HepG2 (cell line): ENCODE results near the gene SHROOM1. TPM values are rescaled to one million over a fixed set of nuclear protein-coding genes. Genes with fewer than 3 reads are reported as not detected.

ENCODE experiments used
- CREBL2 ChIP-seq: sonication (generic); formaldehyde crosslinking; IDR thresholded peaks from 2 replicates; pipeline ENCODE4 v1.8.1; 2023; ENCODE audit warnings: missing genetic modification reagents, mild to moderate bottlenecking, borderline replicate concordance
- LRRFIP1 ChIP-seq: sonication (generic); formaldehyde crosslinking; conservative IDR thresholded peaks from 2 replicates; pipeline ENCODE4 v1.4.0; 2020; ENCODE audit warnings: missing genetic modification reagents
- NRL ChIP-seq: sonication (generic); formaldehyde crosslinking; IDR thresholded peaks from 2 replicates; pipeline ENCODE4 v1.5.0; 2020; ENCODE audit warnings: missing genetic modification reagents, mild to moderate bottlenecking, moderate library complexity, borderline replicate concordance
- RELA ChIP-seq: sonication (generic); formaldehyde crosslinking; IDR thresholded peaks from 2 replicates; pipeline ENCODE4 v1.4.0; 2020; ENCODE audit warnings: missing genetic modification reagents
- TEAD2 ChIP-seq: sonication (generic); formaldehyde crosslinking; IDR thresholded peaks from 2 replicates; pipeline ENCODE4 v1.9.0; 2021; ENCODE audit warnings: missing genetic modification reagents
- TEAD3 ChIP-seq: optimal IDR thresholded peaks from 2 replicates; pipeline ENCODE3; 2016; ENCODE audit warnings: borderline replicate concordance
- XBP1 ChIP-seq: sonication (generic); formaldehyde crosslinking; IDR thresholded peaks from 2 replicates; pipeline ENCODE4 v1.5.0; 2020; ENCODE audit warnings: missing genetic modification reagents
- ZBTB7B ChIP-seq: sonication (generic); formaldehyde crosslinking; IDR thresholded peaks from 2 replicates; pipeline ENCODE4 v1.4.0; 2020; ENCODE audit warnings: missing genetic modification reagents
- ZKSCAN8 ChIP-seq: IDR thresholded peaks from 2 replicates; pipeline ENCODE4 v1.6.1; 2016; ENCODE audit warnings: borderline replicate concordance, missing genetic modification reagents, missing compliant biosample characterization
- ZNF484 ChIP-seq: sonication (generic); formaldehyde crosslinking; IDR thresholded peaks from 2 replicates; pipeline ENCODE4 v1.5.1; 2020; ENCODE audit warnings: mild to moderate bottlenecking, low read depth, missing genetic modification reagents, borderline replicate concordance
- ZNF496 ChIP-seq: sonication (generic); formaldehyde crosslinking; IDR thresholded peaks from 2 replicates; pipeline ENCODE4 v1.8.1; 2023; ENCODE audit warnings: mild to moderate bottlenecking, moderate library complexity, missing genetic modification reagents; ENCODE audit not compliant: insufficient replicate concordance
- ZNF674 ChIP-seq: sonication (generic); formaldehyde crosslinking; IDR thresholded peaks from 2 replicates; pipeline ENCODE4 v1.5.0; 2020; ENCODE audit warnings: low read depth, mild to moderate bottlenecking, missing genetic modification reagents
- ZNF761 ChIP-seq: sonication (generic); formaldehyde crosslinking; conservative IDR thresholded peaks from 2 replicates; pipeline ENCODE4 v1.4.0; 2020; ENCODE audit warnings: mild to moderate bottlenecking, missing genetic modification reagents
- ZNF770 ChIP-seq: sonication (generic); formaldehyde crosslinking; IDR thresholded peaks from 2 replicates; pipeline ENCODE4 v1.5.0; 2020; ENCODE audit warnings: mild to moderate bottlenecking, missing genetic modification reagents
- ZSCAN29 ChIP-seq: sonication (generic); formaldehyde crosslinking; conservative IDR thresholded peaks from 2 replicates; pipeline ENCODE4 v1.4.0; 2020; ENCODE audit warnings: mild to moderate bottlenecking, missing genetic modification reagents
- ZXDC ChIP-seq: sonication (generic); formaldehyde crosslinking; IDR thresholded peaks from 2 replicates; pipeline ENCODE4 v1.5.0; 2020; ENCODE audit warnings: mild to moderate bottlenecking, missing genetic modification reagents
- polyA plus RNA-seq, 8 experiments: library from polyadenylated mRNA; depleted of rRNA in 3 of 8; stranded (reverse) in 7 of 8; unstranded in 1 of 8; fragments of >200 nt; fragmentation: Illumina TruSeq in 4 of 8; extraction: Trizol in 4 of 8; gene quantifications; 2 replicates each; pipeline versions ENCODE4 v1.2.1 to v1.2.3, GENCODE V29; 2011 to 2016; ENCODE audit warnings: low read depth in 4 of 8, missing spikeins in 1 of 8, mixed read lengths in 1 of 8; ENCODE audit not compliant: insufficient read depth in 1 of 8
- total RNA-seq, 5 experiments: library from RNA; depleted of rRNA; stranded (reverse); fragments of >200 nt; fragmentation: Illumina TruSeq; extraction: Trizol; gene quantifications; 2 replicates each; pipeline ENCODE4 v1.2.3, GENCODE V29; 2016; ENCODE audit warnings: low read depth in 1 of 5
- TF ChIP-seq, protein P1 (sequence below): sonication (generic); formaldehyde crosslinking; IDR thresholded peaks from 2 replicates; pipeline ENCODE4 v1.9.0; 2021; ENCODE audit warnings: missing genetic modification reagents, borderline replicate concordance
- TF ChIP-seq, protein P2 (sequence below): IDR thresholded peaks from 2 replicates; pipeline ENCODE4 v1.6.1; 2016

Gene SHROOM1
- total and polyA plus RNA-seq, 2 of the 13 experiments (the other 11 are each of a cell fraction or from before 2014, with no cell fraction given) = 18.2 to 25.7 TPM

GRCh38 chr5:132829742-132830435 lies 558 bp downstream of the SHROOM1 start (continued):
- TF ChIP-seq RELA (CRISPR knock-in tag) = no peak
- no peak for TF ChIP-seq CREBL2 (CRISPR knock-in tag)
- TF ChIP-seq XBP1 (CRISPR knock-in tag) = no peak
- peak; percentile 35; the same call in 1 of the 2 replicates for TF ChIP-seq NRL
- peak; percentile 52; the same call in 1 of the 2 replicates for TF ChIP-seq ZBTB7B (CRISPR knock-in tag)
- no peak for TF ChIP-seq ZSCAN29 (CRISPR knock-in tag)
- no peak for TF ChIP-seq ZNF496 (CRISPR knock-in tag)
- peak; percentile 41 for TF ChIP-seq TEAD3 (CRISPR knock-in tag)
- TF ChIP-seq ZXDC (CRISPR knock-in tag) = no peak; the same call in 1 of the 2 replicates
- no peak for TF ChIP-seq LRRFIP1
- no peak for TF ChIP-seq ZKSCAN8
- no peak for TF ChIP-seq ZNF761
- TF ChIP-seq, protein P1, sequence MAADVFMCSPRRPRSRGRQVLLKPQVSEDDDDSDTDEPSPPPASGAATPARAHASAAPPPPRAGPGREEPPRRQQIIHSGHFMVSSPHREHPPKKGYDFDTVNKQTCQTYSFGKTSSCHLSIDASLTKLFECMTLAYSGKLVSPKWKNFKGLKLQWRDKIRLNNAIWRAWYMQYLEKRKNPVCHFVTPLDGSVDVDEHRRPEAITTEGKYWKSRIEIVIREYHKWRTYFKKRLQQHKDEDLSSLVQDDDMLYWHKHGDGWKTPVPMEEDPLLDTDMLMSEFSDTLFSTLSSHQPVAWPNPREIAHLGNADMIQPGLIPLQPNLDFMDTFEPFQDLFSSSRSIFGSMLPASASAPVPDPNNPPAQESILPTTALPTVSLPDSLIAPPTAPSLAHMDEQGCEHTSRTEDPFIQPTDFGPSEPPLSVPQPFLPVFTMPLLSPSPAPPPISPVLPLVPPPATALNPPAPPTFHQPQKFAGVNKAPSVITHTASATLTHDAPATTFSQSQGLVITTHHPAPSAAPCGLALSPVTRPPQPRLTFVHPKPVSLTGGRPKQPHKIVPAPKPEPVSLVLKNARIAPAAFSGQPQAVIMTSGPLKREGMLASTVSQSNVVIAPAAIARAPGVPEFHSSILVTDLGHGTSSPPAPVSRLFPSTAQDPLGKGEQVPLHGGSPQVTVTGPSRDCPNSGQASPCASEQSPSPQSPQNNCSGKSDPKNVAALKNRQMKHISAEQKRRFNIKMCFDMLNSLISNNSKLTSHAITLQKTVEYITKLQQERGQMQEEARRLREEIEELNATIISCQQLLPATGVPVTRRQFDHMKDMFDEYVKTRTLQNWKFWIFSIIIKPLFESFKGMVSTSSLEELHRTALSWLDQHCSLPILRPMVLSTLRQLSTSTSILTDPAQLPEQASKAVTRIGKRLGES (CRISPR knock-in tag) = no peak
- TF ChIP-seq ZNF770 (CRISPR knock-in tag) = no peak
- TF ChIP-seq ZNF484 (CRISPR knock-in tag) = 0 out of 2 replicates have a peak, but pooled peaks have one; percentile 41
- no peak for TF ChIP-seq TEAD2 (CRISPR knock-in tag)
- TF ChIP-seq, protein P2, sequence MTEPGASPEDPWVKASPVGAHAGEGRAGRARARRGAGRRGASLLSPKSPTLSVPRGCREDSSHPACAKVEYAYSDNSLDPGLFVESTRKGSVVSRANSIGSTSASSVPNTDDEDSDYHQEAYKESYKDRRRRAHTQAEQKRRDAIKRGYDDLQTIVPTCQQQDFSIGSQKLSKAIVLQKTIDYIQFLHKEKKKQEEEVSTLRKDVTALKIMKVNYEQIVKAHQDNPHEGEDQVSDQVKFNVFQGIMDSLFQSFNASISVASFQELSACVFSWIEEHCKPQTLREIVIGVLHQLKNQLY = no peak
- no peak for TF ChIP-seq ZNF674 (CRISPR knock-in tag)
